HEK293 (cell line): Measurements from ENCODE around the gene DHRS7B.
A peak's percentile ranks its signal among the peaks of the same experiment; 100 is the strongest.

Experiments
- CTCF ChIA-PET: fragments of 350-600 bp; formaldehyde crosslinking; extraction: SDS; loops from one replicate; lab custom pipeline; 2021; ENCODE audit warnings: antibody characterized with exemption; lab: Yijun Ruan, JAX
- POLR2A ChIA-PET: fragments of 300-600 bp; formaldehyde crosslinking; extraction: SDS; loops from one replicate; lab custom pipeline; 2020; ENCODE audit warnings: antibody characterized with exemption, inconsistent platforms; lab: Yijun Ruan, JAX
- H3K27ac ChIP-seq: fragments of 200-500 bp; sonication (Bioruptor generic); 2 replicates; pipeline ENCODE4 v1.5.1; 2014; ENCODE audit warnings: low read depth, low read length, control low read depth, inconsistent platforms; ENCODE audit errors: extremely low read depth
- H3K36me3 ChIP-seq, 2 experiments: fragments of 200-500 bp in 1 of 2; sonication (Bioruptor generic) in 1 of 2; 1 replicate in 1 of 2; 2 replicates in 1 of 2; pipeline ENCODE4 v1.5.1; 2014 to 2017; ENCODE audit warnings: inconsistent platforms in 2 of 2, low read length in 2 of 2; ENCODE audit not compliant: control insufficient read depth in 2 of 2, insufficient read depth in 1 of 2
- H3K4me1 ChIP-seq: fragments of 200-500 bp; sonication (Bioruptor generic); 2 replicates; pipeline ENCODE4 v1.5.1; 2014; ENCODE audit warnings: mild to moderate bottlenecking, low read length, inconsistent platforms; ENCODE audit not compliant: control insufficient read depth, insufficient read depth
- H3K4me3 ChIP-seq: 2 replicates; pipeline ENCODE4 v1.5.1; 2011; ENCODE audit warnings: low read depth, mild to moderate bottlenecking, control low read depth, low read length, moderate library complexity
- H3K9me3 ChIP-seq: fragments of 200-500 bp; sonication (Bioruptor generic); 2 replicates; pipeline ENCODE4 v1.5.1; 2014; ENCODE audit warnings: low read depth, low read length, inconsistent platforms; ENCODE audit not compliant: control insufficient read depth, insufficient read depth
- OSR2 ChIP-seq: fragments of 450-650 bp; formaldehyde crosslinking; IDR thresholded peaks from 2 replicates; pipeline ENCODE4 v1.5.1; 2016; ENCODE audit warnings: missing biosample characterization, missing genetic modification characterization
- ZFP41 ChIP-seq: fragments of 450-650 bp; formaldehyde crosslinking; IDR thresholded peaks from 2 replicates; pipeline ENCODE4 v1.5.1; 2016; ENCODE audit warnings: missing biosample characterization, missing genetic modification characterization, borderline replicate concordance
- ZNF121 ChIP-seq: fragments of 450-650 bp; formaldehyde crosslinking; IDR thresholded peaks from 2 replicates; pipeline ENCODE4 v1.5.1; 2016; ENCODE audit warnings: missing biosample characterization, missing genetic modification characterization
- ZNF157 ChIP-seq: fragments of 450-650 bp; formaldehyde crosslinking; IDR thresholded peaks from 2 replicates; pipeline ENCODE4 v1.5.1; 2016; ENCODE audit warnings: missing biosample characterization, missing genetic modification characterization
- ZNF423 ChIP-seq: fragments of 450-650 bp; formaldehyde crosslinking; IDR thresholded peaks from 2 replicates; pipeline ENCODE4 v1.5.1; 2016; ENCODE audit warnings: missing biosample characterization, missing genetic modification characterization
- ZNF548 ChIP-seq: fragments of 450-650 bp; formaldehyde crosslinking; IDR thresholded peaks from 2 replicates; pipeline ENCODE4 v1.5.1; 2016; ENCODE audit warnings: missing biosample characterization, missing genetic modification characterization
- ZNF585B ChIP-seq: fragments of 450-650 bp; formaldehyde crosslinking; IDR thresholded peaks from 2 replicates; pipeline ENCODE4 v1.5.1; 2016; ENCODE audit warnings: missing biosample characterization, missing genetic modification characterization
- ZNF654 ChIP-seq: fragments of 450-650 bp; formaldehyde crosslinking; IDR thresholded peaks from 2 replicates; pipeline ENCODE4 v1.5.1; 2016; ENCODE audit warnings: low read depth, missing biosample characterization, missing genetic modification characterization
- TF ChIP-seq, protein P1 (sequence below): fragments of 450-650 bp; formaldehyde crosslinking; IDR thresholded peaks from 2 replicates; pipeline ENCODE4 v1.5.1; 2016; ENCODE audit warnings: missing biosample characterization, missing genetic modification characterization
- TF ChIP-seq, protein P2 (sequence below): fragments of 450-650 bp; formaldehyde crosslinking; IDR thresholded peaks from 2 replicates; pipeline ENCODE4 v1.5.1; 2016; ENCODE audit warnings: missing biosample characterization, missing genetic modification characterization
- TF ChIP-seq, protein P3 (sequence below): fragments of 450-650 bp; formaldehyde crosslinking; IDR thresholded peaks from 2 replicates; pipeline ENCODE4 v1.5.1; 2016; ENCODE audit warnings: missing biosample characterization, missing genetic modification characterization

Gene DHRS7B

DNA sequence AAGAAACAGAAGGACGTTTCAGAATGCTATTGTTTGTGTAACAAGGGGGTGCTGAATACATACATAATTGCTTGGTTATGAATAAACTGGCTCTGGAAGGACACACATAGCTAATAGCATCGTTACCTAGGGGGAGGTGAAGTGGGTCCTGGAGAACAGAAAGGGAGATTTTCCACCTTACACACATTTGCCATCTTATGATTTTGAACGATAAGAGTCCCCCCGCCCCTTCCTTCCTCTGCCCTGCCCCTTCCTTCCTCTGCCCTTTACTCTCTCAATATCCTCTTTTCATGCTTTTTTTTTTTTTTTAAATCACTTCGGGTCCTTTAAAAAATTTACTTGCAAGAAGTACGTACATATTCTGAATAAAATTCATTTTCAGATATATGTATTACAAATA is 902 bp upstream of the DHRS7B start (continued):
- no peak for TF ChIP-seq ZNF548

DNA sequence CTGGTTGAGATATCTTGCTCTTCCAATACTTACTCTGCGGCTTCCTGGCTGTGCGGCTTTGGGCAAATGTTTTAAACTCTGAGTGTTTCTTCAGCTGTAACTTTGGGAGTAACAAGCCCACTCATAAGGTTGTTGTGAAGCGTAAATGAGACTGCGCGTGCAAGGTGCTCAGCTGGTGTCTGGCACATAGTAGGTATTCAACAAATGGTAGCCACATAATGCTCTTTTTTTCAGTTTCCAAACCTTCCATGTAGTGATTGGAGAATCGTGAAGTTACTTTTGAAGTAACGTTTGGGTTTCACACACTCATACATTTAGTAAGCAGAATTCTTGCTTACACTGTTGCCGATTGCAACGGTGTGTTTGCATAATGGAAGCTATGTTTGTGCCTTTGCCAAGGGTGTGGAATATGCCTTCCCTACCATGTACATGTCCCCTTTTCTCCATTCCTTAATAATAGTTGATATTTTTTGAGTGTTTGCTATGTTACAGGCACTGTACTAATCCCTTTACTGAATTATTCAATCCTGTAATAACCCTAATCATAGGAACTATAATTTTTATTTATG is 829 bp downstream of the DHRS7B start:
- Histone ChIP-seq H3K9me3 (no peaks in the 10 kb centered on the region), H3K4me1 (peaks cover 2% of the 10 kb centered on the region), H3K27ac (peak overlapping the region; percentile 80), H3K4me3 (peak overlapping the region; percentile 90), H3K36me3 (no peaks in the 10 kb centered on the region)
- TF ChIP-seq ZFP41 (tag by site-specific recombination) (no peak), ZNF157 (tag by site-specific recombination) (peak; percentile 79), ZNF423 (tag by site-specific recombination) (no peak)
- ChIA-PET CTCF (interaction anchor here (0.7 to 7.0 kb wide), 10 partner anchors 9 to 329 kb away, joined by 3 to 49 read pairs (median 3); no protein-coding TSS in a partner anchor), POLR2A (interaction anchor here (1.4 to 3.1 kb wide), 3 partner anchors 28 to 158 kb away, joined by 4 to 14 read pairs (median 4); partner anchors contain the start of gene USP22)

DNA sequence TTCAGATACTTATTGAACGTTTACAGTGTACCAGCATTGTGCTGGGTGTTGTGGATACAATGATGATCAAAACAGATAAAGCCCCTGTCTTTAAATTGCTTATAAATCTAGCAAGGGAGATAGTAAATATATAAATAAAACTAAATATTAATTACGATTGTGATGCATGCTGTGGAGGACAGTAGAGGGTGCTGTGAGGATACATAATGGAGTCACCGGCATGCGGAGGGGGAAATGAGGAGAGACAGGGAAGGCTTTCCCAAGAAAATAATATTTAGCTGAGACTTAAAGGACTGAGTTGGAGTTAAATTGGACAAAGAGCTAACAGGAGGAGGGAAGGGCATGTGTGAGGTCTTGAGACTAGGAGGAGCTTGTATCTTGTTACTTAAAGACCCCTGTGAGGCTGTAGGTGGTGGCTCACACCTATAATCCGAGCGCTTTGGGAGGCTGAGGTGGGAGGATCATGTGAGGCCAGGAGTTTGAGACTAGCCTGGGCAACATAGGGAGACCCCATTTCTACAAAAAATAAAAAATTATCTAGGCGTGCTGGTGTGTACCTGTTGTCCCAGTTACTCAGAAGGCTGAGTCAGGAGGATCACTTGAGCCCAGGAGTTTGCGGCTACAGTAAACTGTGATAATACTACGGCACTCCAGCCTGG is 2.4 kb downstream of the DHRS7B start:
- CTCF ChIA-PET: interaction anchor here (0.5 to 7.0 kb wide), 14 partner anchors 9 to 687 kb away, joined by 3 to 49 read pairs (median 5); no protein-coding TSS in a partner anchor
- Histone ChIP-seq H3K9me3 (no peaks in the 10 kb centered on the region), H3K36me3 (no peaks in the 10 kb centered on the region), H3K4me1 (peaks cover 2% of the 10 kb centered on the region), H3K27ac (no peak overlapping the region), H3K4me3 (no peak overlapping the region)
- POLR2A ChIA-PET: interaction anchor here (0.7 to 1.3 kb wide), 2 partner anchors 68 to 246 kb away, joined by 5 to 9 read pairs; no protein-coding TSS in a partner anchor
- TF ChIP-seq, protein P1, sequence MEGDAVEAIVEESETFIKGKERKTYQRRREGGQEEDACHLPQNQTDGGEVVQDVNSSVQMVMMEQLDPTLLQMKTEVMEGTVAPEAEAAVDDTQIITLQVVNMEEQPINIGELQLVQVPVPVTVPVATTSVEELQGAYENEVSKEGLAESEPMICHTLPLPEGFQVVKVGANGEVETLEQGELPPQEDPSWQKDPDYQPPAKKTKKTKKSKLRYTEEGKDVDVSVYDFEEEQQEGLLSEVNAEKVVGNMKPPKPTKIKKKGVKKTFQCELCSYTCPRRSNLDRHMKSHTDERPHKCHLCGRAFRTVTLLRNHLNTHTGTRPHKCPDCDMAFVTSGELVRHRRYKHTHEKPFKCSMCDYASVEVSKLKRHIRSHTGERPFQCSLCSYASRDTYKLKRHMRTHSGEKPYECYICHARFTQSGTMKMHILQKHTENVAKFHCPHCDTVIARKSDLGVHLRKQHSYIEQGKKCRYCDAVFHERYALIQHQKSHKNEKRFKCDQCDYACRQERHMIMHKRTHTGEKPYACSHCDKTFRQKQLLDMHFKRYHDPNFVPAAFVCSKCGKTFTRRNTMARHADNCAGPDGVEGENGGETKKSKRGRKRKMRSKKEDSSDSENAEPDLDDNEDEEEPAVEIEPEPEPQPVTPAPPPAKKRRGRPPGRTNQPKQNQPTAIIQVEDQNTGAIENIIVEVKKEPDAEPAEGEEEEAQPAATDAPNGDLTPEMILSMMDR (tag by site-specific recombination): peak; percentile 52; the same call in 1 of the 2 replicates
- TF ChIP-seq ZNF121 (tag by site-specific recombination): peak; percentile 84
- TF ChIP-seq, protein P2, sequence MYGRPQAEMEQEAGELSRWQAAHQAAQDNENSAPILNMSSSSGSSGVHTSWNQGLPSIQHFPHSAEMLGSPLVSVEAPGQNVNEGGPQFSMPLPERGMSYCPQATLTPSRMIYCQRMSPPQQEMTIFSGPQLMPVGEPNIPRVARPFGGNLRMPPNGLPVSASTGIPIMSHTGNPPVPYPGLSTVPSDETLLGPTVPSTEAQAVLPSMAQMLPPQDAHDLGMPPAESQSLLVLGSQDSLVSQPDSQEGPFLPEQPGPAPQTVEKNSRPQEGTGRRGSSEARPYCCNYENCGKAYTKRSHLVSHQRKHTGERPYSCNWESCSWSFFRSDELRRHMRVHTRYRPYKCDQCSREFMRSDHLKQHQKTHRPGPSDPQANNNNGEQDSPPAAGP (tag by site-specific recombination): no peak
- TF ChIP-seq, protein P3, sequence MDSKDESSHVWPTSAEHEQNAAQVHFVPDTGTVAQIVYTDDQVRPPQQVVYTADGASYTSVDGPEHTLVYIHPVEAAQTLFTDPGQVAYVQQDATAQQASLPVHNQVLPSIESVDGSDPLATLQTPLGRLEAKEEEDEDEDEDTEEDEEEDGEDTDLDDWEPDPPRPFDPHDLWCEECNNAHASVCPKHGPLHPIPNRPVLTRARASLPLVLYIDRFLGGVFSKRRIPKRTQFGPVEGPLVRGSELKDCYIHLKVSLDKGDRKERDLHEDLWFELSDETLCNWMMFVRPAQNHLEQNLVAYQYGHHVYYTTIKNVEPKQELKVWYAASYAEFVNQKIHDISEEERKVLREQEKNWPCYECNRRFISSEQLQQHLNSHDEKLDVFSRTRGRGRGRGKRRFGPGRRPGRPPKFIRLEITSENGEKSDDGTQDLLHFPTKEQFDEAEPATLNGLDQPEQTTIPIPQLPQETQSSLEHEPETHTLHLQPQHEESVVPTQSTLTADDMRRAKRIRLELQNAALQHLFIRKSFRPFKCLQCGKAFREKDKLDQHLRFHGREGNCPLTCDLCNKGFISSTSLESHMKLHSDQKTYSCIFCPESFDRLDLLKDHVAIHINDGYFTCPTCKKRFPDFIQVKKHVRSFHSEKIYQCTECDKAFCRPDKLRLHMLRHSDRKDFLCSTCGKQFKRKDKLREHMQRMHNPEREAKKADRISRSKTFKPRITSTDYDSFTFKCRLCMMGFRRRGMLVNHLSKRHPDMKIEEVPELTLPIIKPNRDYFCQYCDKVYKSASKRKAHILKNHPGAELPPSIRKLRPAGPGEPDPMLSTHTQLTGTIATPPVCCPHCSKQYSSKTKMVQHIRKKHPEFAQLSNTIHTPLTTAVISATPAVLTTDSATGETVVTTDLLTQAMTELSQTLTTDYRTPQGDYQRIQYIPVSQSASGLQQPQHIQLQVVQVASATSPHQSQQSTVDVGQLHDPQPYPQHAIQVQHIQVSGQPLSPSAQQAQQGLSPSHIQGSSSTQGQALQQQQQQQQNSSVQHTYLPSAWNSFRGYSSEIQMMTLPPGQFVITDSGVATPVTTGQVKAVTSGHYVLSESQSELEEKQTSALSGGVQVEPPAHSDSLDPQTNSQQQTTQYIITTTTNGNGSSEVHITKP (tag by site-specific recombination): 0 out of 2 replicates have a peak, but pooled peaks have one; percentile 14
- no peak for TF ChIP-seq ZNF585B (tag by site-specific recombination)
- peak; percentile 60 for TF ChIP-seq ZNF654 (tag by site-specific recombination)
- no peak for TF ChIP-seq OSR2 (tag by site-specific recombination)
